GM18868 (cell line): Measurements from ENCODE around the gene BEGAIN.

Experiments used
- ATAC-seq: cut with Tn5 transposase; IDR thresholded peaks from one replicate; pipeline ENCODE4 v1.9.1; 2021; ENCODE audit warnings: mild to moderate bottlenecking, moderate library complexity; ENCODE audit not compliant: unreplicated experiment

BEGAIN gene

DNA sequence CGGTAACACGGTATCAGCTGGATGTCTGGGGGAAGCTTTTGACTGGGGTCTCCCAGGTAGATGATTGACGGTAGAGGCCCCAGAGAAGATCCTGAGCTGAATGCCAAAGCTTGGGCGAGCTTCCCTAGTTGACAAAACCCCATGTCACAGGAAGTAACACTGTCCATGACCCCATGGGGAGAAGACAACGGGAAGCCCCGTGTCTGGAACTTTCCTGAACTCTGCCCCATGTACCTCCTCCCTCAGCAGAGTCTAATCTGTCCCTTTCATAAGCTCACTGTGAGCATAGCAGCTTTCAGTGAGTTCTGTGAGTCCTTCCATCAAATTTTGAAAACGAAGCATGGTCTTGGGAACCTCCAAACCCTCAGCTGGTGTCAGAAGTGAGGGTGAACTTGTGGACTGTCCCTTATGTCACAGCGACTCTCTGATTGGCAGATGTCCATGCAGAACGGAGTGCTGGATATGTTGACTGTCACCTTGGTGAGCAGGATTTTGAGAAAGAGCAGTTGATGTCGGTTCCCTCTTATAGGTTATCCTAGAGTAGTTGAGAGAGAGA, 29.7 kb upstream of the BEGAIN start:
- ATAC-seq, result no peak

DNA sequence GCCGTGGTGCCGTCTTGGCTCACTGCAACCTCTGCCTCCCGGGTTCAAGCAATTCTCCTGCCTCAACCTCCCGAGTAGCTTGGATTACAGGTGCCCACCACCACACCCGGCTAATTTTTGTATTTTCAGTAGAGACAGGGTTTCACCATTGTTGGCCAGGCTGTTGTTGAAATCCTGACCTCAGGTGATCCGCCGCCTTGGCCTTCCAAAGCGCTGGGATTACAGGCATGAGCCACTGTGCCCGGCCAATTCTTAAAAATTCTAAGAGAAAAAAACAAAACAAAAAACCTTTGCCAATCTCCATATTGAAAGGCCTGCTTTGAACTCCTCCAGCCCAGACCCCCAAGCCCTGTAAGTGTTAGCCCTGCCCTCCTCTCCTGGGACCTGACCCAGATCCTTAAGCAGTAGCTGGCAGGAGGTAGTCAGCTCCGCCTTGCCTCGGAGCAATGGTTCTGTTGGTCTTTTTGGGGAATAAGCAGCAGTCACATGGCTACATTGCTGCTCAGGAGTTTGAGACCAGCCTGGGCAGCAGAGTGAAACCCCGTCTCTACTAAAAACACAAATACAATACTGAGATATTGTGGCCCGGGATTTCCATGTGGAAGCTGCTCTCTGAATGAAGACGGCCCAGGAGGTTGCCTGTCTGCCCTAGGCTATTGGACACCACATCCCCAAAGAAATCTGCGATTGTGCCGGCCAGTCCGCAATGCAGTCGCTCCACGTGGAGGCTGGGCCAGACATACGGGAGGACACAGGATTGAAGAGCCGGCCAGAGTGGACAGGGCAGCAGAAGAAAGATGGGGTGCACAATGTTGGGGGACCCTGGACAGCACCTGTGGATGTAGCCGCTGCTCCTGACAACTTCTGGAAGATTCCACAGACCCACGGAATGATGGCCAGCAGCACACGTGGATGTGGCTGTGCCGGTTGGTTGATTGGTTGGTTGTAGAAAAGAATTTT, 28.8 kb upstream of the BEGAIN start:
- no peak for ATAC-seq

DNA sequence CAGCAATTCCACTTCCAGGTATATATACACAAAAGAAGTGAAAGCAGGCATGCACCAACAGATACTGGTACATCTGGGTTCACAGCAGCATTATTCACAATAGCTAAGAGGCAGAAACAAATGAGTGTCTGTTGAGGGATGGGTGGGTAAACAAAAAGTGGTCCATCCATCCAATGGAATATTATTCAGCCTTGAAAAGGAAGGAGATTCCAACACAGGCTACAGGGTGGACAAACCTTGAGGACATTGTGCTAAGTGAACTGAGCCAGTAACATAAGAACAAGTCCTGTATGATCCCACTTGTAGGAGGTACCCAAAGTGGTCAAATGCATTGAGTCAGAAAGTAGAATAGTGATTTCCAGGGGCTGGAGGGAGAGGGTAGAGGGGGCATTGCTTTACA, 27.6 kb upstream of the BEGAIN start:
- ATAC-seq, result no peak

DNA sequence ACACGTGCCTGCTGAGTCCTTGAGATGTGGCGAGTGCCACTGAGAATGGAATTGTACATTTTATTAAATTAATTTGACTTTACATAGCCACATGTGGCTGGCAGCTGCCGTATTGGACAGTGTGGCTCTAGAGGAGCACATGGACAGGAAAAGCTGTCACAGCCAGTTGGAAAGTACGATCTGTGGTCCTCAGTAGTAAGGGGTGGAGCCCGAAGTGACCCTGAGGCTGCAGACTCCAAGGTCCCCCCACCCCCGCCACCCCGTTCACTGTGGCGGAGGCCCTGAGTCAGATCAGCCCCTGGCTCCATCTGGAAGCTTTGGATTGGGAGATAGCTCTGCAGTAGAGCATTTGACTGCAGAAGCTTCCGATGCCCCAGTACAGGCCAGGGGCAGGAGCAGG, 25.8 kb upstream of the BEGAIN start:
- no peak for ATAC-seq

DNA sequence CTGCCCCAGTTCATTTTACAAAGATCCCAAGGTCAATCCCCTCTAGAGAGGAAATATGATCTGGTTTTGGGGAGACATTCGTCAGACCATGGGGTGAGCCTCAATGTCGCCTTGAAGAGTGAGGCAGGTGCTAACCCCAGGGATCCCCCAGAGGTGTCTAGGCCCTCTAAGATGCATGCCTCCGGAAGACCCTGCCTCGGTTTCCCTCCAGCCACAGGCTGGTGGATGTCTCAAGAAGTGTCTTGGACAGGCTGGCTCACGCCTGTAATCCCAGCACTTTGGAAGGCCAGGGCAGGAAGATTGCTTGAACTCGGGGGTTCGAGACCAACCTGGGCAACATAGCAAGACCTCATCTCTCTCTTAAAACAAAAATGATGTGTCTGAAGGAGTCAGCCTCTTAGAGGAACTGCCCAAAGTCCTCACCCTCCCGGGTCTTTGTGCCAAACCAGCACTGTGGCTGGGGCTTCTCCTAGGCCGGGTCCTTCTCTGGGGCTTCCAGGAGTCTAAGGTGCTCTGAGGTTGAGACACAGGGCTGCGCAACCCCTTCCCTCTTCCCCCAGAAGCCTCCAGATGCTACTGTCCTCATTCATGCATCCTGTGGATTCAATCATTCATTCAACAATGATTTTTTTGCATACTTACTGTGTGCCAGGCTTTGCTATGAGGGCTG, 24.7 kb upstream of the BEGAIN start:
- ATAC-seq, result no peak

DNA sequence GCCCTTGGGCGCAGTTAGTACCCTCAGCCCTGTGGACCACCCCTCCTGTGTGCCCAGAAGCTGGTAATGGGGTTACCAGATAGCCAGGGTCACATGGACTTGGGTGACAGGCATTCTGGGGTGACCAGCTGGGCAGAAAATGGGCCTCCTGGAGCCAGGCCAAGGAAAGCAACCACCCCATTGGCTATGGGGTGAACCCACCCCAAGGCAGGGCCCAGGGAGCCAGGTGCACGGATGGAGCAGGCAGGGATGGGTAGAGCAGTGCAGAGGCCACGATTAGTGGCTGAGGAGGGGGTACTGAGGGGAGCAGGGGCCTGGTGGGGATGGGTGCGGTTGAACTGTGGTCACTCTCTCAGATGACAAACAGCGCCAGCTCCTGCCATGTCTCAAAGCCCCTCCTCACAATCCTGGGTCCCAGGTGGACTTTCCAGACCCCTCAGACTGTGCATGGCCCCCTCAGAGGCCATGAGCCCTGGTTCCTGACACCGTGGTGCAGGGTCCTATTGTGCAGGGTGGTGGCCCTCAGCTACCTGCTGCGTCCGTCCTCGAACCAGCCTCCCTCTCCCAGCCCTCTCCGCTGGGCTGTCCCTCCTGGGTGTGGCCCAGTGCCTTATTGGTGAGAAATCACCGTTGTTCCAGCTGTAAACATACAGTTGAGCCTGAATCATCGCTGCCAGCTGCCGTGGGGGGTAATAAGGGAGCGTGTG, 23.4 kb upstream of the BEGAIN start:
- no peak for ATAC-seq

DNA sequence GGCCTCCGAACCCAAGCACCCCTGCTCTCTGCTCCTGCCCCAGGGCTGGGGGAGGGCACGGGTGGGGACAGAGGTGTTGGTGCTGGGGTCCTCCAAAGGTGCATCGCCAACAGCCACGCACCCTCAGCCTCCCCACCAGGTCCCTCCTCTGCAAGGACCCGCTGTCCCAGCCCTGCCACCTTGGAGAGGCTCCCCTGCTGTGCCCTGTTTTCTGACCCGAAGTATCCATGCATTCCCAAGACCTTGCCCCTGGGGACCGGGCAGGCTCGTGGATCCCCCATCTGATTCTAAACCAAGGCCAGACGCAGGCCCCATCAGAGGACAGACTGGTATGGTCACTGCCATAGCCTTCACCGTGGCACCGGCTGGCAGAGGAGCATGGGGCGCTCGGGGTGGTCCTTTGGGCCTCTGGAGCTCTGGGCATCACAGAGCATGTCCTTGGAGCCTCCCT, 22.7 kb upstream of the BEGAIN start:
- no peak for ATAC-seq

DNA sequence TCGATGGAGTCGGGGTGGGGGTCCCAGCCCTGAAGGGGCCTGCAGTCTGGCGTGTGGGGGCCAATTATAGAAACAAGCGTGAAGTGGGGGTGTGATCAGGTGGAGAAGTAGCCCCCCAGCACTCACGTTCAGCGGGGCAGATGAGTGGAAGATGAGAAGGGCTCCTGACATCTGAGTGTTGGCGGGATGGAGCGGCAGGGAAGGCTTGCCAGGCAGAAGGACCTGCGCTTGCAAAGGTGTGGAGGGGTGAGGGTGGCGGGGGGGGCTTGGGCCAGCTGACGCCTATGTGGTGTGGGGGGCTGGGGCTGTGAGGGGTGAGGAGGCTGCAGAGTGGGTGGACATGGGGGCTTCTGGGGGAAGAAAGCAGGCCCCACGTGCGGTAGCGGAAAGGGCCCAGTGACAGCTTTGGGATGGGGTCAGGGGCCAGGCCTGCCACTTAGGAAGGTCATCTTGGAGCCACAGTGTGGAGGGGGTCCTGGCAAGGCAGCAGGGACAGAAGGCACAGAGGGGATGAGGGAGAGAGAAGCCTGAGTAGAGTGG, 22.2 kb upstream of the BEGAIN start:
- no peak for ATAC-seq

DNA sequence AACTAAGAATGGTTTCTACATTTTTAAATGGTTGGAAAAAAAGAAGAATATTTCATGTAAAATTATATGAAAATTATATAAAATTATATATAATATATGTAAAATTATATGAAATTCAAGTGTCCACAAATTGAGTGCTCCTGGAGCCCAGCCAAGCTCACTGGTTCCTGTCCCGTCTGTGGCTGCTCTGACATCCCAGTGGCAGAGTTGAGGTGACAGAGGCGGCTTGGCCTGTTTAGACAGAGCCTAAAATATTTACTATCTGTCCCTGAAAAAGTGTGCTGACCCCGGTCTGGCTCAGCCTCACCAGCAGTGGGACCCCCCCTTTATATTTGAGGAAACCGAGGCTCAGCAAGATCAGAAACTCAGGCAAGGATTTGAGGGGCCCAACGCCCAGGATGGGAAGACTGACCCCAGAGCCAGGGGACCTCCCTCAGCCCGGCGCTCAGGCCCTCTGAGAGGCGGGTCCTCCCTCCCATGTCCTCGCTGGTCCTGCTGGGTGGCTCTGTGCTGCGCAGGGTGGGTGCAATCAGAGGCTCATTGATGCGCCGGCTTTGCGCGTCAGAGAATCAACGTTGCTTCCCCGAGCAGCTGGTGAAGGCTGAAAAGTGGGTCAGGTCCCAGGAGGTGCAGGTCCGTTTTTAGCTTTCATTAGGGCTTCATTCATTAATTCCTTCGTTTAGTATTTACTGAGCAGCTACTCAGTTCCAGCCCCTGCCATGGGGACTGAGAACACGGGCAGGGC, 21.5 kb upstream of the BEGAIN start:
- ATAC-seq, result no peak

DNA sequence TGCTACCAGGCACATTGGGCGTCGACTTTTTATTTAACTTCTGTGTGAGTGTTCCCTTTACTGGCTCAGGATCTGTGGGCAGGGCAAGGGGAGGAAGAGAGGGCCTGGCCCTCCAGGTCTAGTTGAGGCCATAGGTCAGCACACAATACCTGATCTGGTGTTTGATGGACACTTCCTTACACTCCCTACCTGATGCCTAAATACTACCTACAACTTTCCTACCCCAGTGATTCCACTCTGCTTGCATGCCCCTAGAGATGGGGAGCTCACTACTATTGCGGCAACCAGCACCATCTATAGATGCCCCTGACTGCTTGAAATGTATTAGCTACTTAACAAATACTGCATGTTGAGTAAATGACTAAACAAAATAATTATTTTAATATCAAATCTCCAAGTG, 20.8 kb upstream of the BEGAIN start:
- ATAC-seq, result no peak

DNA sequence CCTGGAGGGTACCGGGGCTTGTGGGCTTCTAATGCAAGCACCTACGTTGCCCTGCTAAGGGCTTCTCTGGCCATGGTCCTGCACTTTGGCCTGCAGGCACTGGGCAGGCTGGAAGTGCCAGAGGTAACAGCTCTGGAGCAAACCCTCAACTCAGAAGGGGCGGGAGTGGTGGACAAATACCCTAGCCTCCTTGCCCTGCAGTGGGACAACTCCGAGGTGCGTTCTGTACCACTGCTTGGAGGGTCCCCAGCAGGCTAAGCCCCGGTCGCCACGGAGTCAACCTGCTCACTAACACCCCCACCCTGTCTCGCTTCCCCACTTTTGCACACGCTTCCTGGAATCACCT, 20.4 kb upstream of the BEGAIN start:
- ATAC-seq, result no peak

DNA sequence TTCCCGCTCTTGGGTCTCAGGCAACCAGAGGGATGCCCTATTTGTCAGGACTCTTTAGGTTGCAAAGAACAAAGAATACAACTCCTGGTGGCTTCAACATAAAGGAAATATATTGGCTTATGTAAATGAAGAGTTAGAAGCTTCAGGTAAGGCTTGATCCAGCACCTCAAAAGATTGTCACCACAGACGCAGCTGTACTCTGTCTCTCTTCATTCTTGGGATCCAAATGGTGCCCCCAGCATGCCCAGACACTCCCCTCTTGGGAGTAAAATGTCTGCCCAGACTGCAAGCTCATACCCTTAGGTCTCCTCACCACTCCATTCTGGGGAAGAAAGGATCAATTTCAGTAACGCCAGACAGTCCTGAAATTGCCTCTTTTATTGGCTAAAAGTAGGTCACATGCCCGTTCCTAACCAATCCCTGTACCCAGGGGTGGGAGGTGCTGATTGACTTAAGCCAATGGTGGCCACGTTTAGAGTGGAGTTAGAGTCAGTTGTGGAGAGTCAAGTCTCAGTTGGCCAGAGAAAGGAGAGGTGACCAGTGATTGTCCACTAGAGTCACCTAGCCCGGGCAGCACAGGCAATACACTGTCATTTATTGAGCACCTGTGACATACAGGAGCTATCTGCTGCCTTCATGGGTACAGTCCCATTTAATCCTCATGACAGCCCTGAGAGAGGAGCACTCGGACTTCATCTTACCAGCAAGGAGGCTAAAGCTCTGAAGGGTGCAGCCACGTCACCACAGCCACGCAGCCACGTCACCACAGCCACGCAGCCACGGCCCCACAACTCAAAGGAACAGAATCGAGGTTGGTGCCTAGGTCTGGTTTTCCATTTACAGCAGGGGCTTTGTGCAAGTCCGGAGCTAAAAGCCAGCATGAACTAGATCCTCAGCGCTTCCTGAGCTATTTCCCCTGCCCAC, 19.7 kb upstream of the BEGAIN start:
- ATAC-seq, result no peak

DNA sequence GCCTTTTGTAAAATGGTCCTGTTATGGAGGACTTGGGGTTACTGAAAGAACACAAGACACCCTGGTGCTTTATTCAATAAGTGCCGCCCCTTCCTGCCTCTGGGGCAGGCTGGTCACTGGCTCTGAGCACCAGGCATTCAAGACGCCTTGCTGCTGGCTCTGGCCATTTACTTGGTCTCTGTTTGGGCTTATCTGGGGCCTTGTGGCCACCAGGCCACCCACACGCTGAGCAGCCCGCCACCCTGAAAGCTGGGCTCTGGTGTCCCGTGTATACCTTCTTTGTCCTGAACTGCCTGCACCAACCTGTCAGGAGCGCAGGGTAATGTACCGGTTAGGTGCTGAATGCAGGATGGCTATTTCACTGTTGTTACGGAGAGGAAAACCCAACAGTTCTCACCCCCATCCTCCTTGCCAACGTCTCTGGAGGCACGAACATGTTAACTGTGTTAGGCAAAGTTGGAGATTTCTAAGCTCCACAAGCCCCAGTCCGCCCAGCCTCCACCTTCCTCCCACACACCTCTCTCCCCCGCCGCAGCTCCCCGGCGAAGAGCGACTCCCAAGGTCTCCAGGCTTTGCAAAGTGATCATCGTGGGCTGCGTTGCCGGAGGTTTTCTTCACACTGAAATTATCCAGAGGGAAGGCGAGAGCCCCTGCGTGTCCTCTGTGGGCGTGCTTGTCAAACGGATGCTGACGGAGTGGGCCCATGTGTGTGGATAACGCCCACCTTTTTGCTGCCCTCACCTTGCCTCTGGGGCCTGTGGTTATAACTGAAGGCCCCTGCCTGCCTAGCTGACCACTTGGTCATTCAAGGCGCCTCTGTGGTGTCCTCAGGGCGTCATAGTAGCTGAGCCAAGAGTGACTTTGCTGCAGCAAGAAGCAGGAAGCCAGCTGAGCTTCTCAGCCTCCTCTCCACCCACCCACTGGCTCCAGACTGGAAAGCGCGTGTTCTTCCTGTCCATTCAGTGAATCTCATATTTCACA, 18.8 kb upstream of the BEGAIN start:
- ATAC-seq, result no peak

DNA sequence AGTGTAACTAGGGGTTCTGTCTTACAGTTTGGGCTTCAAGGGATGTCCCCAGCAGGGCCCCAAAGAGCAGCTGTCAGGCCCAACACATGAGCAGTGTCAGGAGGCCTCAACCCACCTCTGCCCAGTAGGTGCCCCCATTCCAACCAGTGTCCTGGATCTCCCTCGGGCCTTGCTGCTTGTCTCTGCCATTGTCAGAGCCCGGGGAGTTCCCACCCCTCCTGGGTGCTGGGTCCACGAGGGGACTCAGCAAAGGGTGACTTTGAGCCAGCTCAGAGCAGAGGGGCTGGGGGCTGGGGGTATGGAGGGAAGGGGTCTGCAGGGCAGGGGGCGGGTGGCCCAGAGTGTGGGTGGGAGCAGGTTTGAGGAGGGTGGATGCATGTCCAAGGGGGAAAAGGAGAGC, 18.0 kb upstream of the BEGAIN start:
- ATAC-seq, result no peak

DNA sequence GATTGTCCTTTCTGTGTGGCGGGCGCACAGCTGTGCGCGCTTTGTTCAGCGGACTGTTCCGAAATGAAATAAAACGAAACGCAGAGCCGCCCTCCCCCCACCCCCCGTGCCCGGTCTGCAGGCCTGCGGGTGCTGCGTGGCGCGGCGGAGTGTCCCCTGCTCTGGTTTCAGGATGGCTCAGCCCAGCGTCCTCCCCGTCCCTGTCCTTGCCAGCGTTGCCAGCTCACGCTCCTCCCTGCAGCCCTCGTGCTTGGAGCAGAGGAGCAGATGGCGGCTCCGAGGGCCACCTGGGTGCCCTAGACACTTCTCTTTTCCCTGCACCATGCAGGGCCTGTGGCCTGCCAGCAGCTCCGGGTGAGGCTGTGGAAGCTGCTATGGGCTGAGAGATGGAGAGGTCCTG, 17.5 kb upstream of the BEGAIN start:
- ATAC-seq, result no peak

DNA sequence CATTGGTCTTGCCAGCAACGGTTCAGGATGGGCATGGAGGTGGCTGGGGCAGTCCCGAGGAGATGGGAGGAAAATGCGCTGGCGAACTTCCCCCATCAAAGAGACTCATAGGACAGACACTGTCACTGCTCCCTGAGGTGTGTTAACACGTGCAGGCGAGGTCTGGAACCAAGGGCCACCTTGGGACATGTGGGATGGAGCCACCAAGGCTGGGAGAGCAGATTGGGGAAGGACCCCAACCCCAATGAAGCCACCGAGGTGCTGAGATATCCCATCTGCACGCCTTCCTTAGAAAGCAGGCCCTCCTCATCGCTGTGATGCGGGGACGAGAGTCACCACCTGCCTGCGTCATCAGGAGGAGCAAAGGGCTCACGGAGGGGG, 16.9 kb upstream of the BEGAIN start:
- ATAC-seq, result no peak

DNA sequence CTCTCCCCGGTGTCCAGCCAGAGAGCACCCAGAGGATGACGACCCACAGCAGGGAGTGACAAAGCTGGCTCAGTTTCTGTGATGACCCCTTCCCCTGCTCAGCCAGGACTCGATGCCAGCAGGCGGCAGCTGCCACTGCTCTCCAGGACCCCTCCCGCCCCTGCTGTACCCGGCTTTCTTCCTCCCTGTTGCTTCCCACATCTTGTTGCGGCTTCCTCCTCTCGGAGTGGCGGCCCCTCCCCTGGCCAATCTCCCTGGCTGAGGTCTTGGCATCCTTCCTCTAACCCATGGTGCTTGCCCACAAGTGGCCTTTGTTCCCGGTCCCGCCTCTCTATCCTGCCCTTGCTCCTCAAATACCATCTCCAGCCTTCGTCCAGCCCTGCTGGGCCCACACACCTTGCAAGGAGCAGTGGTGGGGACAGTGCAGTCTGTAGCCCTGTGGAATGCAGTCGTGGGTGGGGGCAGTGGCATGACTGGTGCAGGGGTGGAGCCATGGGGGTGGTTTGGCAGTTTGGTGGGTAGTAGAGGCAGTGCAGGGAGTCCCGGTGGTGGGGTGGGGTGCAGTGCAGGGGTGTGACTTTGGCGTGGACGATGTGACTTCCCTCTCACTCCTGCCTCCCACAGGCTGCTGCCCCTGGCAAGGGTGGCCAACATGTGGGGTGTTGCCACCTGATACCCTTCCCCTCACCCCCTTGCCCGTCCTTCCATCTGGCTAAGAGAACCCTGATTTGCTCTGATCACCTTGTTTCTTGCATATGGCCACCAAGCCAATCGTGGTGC, 16.3 kb upstream of the BEGAIN start:
- no peak for ATAC-seq
